AG08396 (cell line): ENCODE measurements around the gene NAGPA.

Experiments
- DNase-seq: peaks from one replicate; pipeline ENCODE4 v3.0.0; 2012; ENCODE audit warnings: low spot score, mixed read lengths

NAGPA gene

GRCh38 chr16:5027575-5028235, 6.0 kb downstream of the NAGPA start:
- DNase-seq, result no peak

GRCh38 chr16:5027086-5027485, 6.6 kb downstream of the NAGPA start:
- no peak for DNase-seq

- no peak for DNase-seq
These were observed 7.1 kb downstream of the NAGPA start for GRCh38 chr16:5026664-5027063.

GRCh38 chr16:5025171-5025632, 8.5 kb downstream of the NAGPA start:
- no peak for DNase-seq

GRCh38 chr16:5024632-5025031, 9.1 kb downstream of the NAGPA start:
- DNase-seq, result no peak

GRCh38 chr16:5022521-5022920, 11.2 kb downstream of the NAGPA start:
- DNase-seq, result no peak

GRCh38 chr16:5020551-5020950, 13.2 kb downstream of the NAGPA start:
- DNase-seq, result no peak

GRCh38 chr16:5019775-5020174, 14.0 kb downstream of the NAGPA start:
- no peak for DNase-seq

GRCh38 chr16:5018793-5019192, 14.9 kb downstream of the NAGPA start:
- no peak for DNase-seq

GRCh38 chr16:5017678-5017969, 16.1 kb downstream of the NAGPA start:
- no peak for DNase-seq

- no peak for DNase-seq
These were observed 16.6 kb downstream of the NAGPA start for GRCh38 chr16:5016967-5017677.

- DNase-seq, result no peak
These were observed 17.8 kb downstream of the NAGPA start for GRCh38 chr16:5015887-5016286.

- DNase-seq, result peak; percentile 37
These were observed 18.4 kb downstream of the NAGPA start for GRCh38 chr16:5015351-5015750.

GRCh38 chr16:5012887-5013286, 20.8 kb downstream of the NAGPA start:
- no peak for DNase-seq

GRCh38 chr16:5011637-5012036, 22.1 kb downstream of the NAGPA start:
- no peak for DNase-seq

- no peak for DNase-seq
These were observed 23.0 kb downstream of the NAGPA start for GRCh38 chr16:5010576-5011329.

- no peak for DNase-seq
These were observed 25.4 kb downstream of the NAGPA start for GRCh38 chr16:5008311-5008731.

- no peak for DNase-seq
These were observed 26.5 kb downstream of the NAGPA start for GRCh38 chr16:5007256-5007655.

GRCh38 chr16:5006348-5007193, 27.2 kb downstream of the NAGPA start:
- DNase-seq, result no peak

GRCh38 chr16:5005916-5006315, 27.8 kb downstream of the NAGPA start:
- no peak for DNase-seq

- no peak for DNase-seq
These were observed 29.4 kb downstream of the NAGPA start for GRCh38 chr16:5004311-5004710.

- no peak for DNase-seq
These were observed 29.9 kb downstream of the NAGPA start for GRCh38 chr16:5003828-5004227.
